Mesothelial cell of epicardium (in vitro differentiated cells): Measurements from ENCODE around the gene TARBP1. TPM values are rescaled to one million over a fixed set of nuclear protein-coding genes. Genes with fewer than 3 reads are reported as not detected.

Source experiments
- DNase-seq, 2 experiments: peaks; one replicate each; pipeline ENCODE4 v3.0.0; 2021; ENCODE audit warnings: low spot score in 2 of 2; ENCODE audit not compliant: unreplicated experiment in 2 of 2
- H3K27ac Mint-ChIP-seq: 2 replicates; pipeline ENCODE4 v1.8.0; 2021; ENCODE audit warnings: mixed read lengths
- H3K27me3 Mint-ChIP-seq: 2 replicates; pipeline ENCODE4 v1.8.0; 2021; ENCODE audit warnings: low read depth, mixed read lengths
- H3K36me3 Mint-ChIP-seq: 2 replicates; pipeline ENCODE4 v1.8.0; 2021; ENCODE audit warnings: mixed read lengths
- H3K4me1 Mint-ChIP-seq: 2 replicates; pipeline ENCODE4 v1.8.0; 2021; ENCODE audit warnings: mixed read lengths
- H3K4me3 Mint-ChIP-seq: 2 replicates; pipeline ENCODE4 v1.8.0; 2021; ENCODE audit warnings: mild to moderate bottlenecking, moderate library complexity, mixed read lengths
- H3K9me3 Mint-ChIP-seq: 2 replicates; pipeline ENCODE4 v1.8.0; 2021; ENCODE audit warnings: mixed read lengths
- total RNA-seq: library from RNA; stranded (reverse); gene quantifications from 3 replicates; pipeline ENCODE4 v1.2.1, GENCODE V29; 2021
- TF ChIP-seq, protein P1 (sequence below): fragments of 200-600 bp; sonication (generic); IDR thresholded peaks from one replicate; pipeline ENCODE4 v1.5.0; 2021; ENCODE audit warnings: antibody characterized with exemption; ENCODE audit not compliant: unreplicated experiment

The TARBP1 gene
- total RNA-seq, 1 donor from 2014 or later = 66.1 TPM

DNA sequence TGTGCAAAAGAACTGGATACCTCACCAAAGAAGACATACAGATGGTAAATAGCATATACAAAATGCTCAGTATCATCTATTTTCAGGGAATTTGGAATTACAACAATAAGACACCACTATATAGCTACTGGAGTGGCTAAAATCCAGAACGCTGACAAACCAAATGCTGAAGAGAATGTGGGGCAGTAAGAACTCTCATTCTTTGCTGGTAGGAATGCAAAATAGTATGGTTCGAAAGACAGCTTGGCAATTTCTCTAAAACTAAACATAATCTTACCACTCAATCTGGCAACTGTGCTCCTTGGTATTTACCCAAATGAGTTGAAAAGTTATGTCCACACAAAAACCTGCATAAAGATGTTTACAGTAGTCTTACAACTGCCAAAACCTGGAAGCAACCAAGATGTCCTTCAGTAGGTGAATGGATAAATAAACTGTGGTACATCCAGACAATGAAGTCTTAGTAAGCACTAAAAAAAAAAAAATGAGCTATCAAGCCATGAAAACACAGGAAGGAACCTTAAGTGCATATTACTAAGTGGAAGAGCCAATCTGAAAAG lies 26.5 kb downstream of the TARBP1 start:
- TF ChIP-seq, protein P1, sequence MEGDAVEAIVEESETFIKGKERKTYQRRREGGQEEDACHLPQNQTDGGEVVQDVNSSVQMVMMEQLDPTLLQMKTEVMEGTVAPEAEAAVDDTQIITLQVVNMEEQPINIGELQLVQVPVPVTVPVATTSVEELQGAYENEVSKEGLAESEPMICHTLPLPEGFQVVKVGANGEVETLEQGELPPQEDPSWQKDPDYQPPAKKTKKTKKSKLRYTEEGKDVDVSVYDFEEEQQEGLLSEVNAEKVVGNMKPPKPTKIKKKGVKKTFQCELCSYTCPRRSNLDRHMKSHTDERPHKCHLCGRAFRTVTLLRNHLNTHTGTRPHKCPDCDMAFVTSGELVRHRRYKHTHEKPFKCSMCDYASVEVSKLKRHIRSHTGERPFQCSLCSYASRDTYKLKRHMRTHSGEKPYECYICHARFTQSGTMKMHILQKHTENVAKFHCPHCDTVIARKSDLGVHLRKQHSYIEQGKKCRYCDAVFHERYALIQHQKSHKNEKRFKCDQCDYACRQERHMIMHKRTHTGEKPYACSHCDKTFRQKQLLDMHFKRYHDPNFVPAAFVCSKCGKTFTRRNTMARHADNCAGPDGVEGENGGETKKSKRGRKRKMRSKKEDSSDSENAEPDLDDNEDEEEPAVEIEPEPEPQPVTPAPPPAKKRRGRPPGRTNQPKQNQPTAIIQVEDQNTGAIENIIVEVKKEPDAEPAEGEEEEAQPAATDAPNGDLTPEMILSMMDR = no peak
- Mint-ChIP-seq H3K4me3 (no peak overlapping the region), H3K27me3 (no peaks in the 10 kb centered on the region), H3K9me3 (no peaks in the 10 kb centered on the region), H3K27ac (no peak overlapping the region), H3K36me3 (peaks cover 32% of the 10 kb centered on the region), H3K4me1 (no peaks in the 10 kb centered on the region)
- DNase-seq = no peak

DNA sequence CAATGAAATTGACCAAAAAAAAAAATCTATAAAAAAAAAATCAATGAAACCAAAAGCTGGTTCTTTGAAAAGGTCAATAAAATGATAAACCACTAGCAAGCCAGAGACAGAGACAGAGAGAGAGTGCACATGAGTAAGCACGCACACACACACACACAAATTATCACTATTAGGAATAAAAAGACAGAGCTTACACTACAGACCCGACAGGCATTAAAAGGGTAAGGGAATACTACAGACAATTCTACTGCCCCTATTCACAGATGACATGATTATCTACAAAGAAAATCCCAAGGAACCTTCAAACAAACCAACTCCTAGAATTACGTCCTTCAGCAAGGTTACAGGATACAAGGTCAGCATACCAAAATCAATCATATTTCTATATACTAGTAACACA lies 38.6 kb downstream of the TARBP1 start:
- Mint-ChIP-seq H3K27me3 (no peaks in the 10 kb centered on the region), H3K4me1 (peaks cover 4% of the 10 kb centered on the region), H3K9me3 (peaks cover 35% of the 10 kb centered on the region), H3K4me3 (no peak overlapping the region), H3K36me3 (peaks cover 60% of the 10 kb centered on the region), H3K27ac (no peak overlapping the region)
- TF ChIP-seq, protein P1 = no peak
- no peak for DNase-seq

DNA sequence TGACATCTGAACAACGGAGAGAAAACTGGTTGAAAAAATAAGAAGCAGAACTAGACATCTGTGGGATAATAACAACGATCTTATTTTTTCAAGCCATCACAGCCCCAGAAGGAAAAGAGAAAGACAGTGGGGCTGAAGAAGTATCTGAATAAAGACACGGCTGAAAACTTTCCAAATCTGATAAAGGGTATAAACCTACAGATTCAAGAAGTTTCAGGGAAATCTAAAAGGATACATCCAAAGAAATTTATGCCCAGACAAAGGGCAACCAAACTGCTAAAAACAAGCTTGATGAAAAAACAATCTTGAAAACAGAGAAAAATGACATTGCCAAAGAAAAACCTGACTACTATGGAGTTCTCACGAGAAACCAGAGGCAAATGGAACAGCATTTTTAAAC lies 40.4 kb downstream of the TARBP1 start:
- Mint-ChIP-seq H3K36me3 (peaks cover 54% of the 10 kb centered on the region), H3K27ac (no peak overlapping the region), H3K27me3 (no peaks in the 10 kb centered on the region), H3K4me1 (peaks cover 4% of the 10 kb centered on the region), H3K9me3 (peaks cover 35% of the 10 kb centered on the region), H3K4me3 (no peak overlapping the region)
- TF ChIP-seq, protein P1 = no peak
- no peak for DNase-seq

DNA sequence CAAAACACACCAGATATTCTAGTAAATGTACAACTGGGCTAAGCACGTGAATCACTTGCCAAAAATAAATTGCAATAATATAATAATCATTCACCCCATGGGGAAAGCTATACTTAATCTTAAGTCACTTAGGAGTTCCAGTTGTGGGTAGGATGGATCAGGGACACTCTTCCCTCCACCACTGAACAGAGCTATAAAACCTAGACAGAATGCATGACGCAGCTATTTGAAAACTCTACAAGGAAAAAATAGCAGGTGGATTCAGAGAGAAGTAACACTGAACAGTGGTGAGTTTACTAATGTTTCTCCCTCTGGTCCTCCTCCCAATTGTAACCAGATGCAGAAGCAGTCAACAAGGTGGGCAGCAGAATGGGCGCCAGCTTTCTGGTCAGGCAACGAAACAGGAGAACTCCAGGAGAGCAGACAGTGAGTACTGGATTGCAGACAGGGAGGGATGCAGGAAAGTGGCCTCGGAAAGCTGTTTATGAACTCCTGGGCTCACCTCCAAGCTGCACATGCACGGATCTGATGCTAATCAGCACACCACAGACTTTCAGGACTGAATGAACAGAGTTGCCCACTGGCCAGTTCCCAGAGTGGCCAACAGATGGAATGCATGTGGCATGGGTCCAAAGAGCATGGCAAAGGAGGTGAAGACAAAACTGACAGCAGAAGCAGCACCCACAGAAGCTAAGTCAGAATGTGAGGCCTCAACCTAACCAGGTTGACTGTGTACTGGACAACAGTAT lies 41.4 kb downstream of the TARBP1 start:
- Mint-ChIP-seq H3K27ac (no peak overlapping the region), H3K36me3 (peaks cover 55% of the 10 kb centered on the region), H3K27me3 (no peaks in the 10 kb centered on the region), H3K4me1 (peaks cover 4% of the 10 kb centered on the region), H3K9me3 (peaks cover 35% of the 10 kb centered on the region), H3K4me3 (no peak overlapping the region)
- DNase-seq = no peak
- TF ChIP-seq, protein P1 = no peak

DNA sequence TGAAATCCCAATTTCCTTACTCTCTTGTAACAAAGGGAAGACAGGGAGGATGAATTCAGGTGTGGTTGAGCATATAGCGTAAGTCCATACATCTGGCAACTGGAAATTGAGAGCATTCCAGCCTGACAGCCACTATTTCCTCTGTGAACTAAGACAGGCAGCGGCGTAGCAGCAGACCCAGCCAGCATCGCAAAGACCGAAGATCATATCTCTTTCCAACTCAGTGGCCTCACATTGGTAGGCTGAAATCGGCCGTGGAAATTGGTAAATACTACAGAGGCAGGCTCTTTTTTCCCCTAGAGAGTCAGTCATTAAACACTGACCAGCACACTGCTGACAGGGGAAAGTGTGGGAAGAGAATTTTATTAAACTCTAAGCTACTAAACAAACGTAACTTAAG lies 43.4 kb downstream of the TARBP1 start:
- Mint-ChIP-seq H3K4me3 (no peak overlapping the region), H3K9me3 (peaks cover 20% of the 10 kb centered on the region), H3K27me3 (no peaks in the 10 kb centered on the region), H3K4me1 (peaks cover 4% of the 10 kb centered on the region), H3K36me3 (peaks cover 43% of the 10 kb centered on the region), H3K27ac (no peak overlapping the region)
- no peak for DNase-seq
- TF ChIP-seq, protein P1 = no peak
